Kidney (tissue), 14 donors: Measurements from ENCODE around the gene LRIT3. TPM values are rescaled to one million over a fixed set of nuclear protein-coding genes. Genes with fewer than 3 reads are reported as not detected.

Source experiments
- DNase-seq, 5 donors: peaks; one replicate each; pipeline ENCODE4 v3.0.0-alpha.2; 2013 to 2020
- FAIRE-seq: peaks from 2 replicates; lab custom pipeline; 2012; peaks lifted over from hg19 to GRCh38; lab: Jason Lieb, UNC
- H3K27ac ChIP-seq, 2 donors: one replicate each; pipeline ENCODE4 v1.7.0; 2013; ENCODE audit warnings: low read depth in 2 of 2, low read length in 2 of 2, inconsistent platforms in 1 of 2
- H3K27me3 ChIP-seq: one replicate; pipeline ENCODE4 v1.7.1; 2013; ENCODE audit warnings: low read length, inconsistent platforms; ENCODE audit not compliant: control insufficient read depth, insufficient read depth
- H3K36me3 ChIP-seq, 3 donors: one replicate each; pipeline versions ENCODE4 v1.7.0 to v1.7.1; 2013; ENCODE audit warnings: low read length in 3 of 3, control low read depth in 1 of 3, inconsistent platforms in 1 of 3; ENCODE audit not compliant: insufficient read depth in 3 of 3, control insufficient read depth in 2 of 3
- H3K4me1 ChIP-seq, 3 donors: one replicate each; pipeline versions ENCODE4 v1.7.0 to v1.7.1; 2013; ENCODE audit warnings: low read length in 3 of 3, inconsistent platforms in 1 of 3, low read depth in 1 of 3; ENCODE audit not compliant: control insufficient read depth in 2 of 3, insufficient read depth in 2 of 3
- H3K4me3 ChIP-seq, 3 donors: one replicate each; pipeline versions ENCODE4 v1.7.0 to v1.8.1; 2013; ENCODE audit warnings: low read length in 3 of 3, control low read depth in 1 of 3, inconsistent platforms in 1 of 3
- H3K9ac ChIP-seq, 3 donors: one replicate each; pipeline versions ENCODE4 v1.7.0 to v1.7.1; 2013; ENCODE audit warnings: low read length in 3 of 3, control low read depth in 1 of 3, inconsistent platforms in 1 of 3
- H3K9me3 ChIP-seq, 3 donors: one replicate each; pipeline versions ENCODE4 v1.7.0 to v1.7.1; 2013; ENCODE audit warnings: low read length in 3 of 3, control low read depth in 1 of 3, inconsistent platforms in 1 of 3; ENCODE audit not compliant: control insufficient read depth in 2 of 3, insufficient read depth in 1 of 3
- CTCF ChIP-seq: IDR thresholded peaks from 3 replicates; pipeline ENCODE4 v1.5.1; 2012; ENCODE audit warnings: mild to moderate bottlenecking, moderate library complexity, borderline replicate concordance; ENCODE audit not compliant: insufficient read depth; ENCODE audit errors: extremely low read depth
- intact Hi-C: fragments of 100-400 bp; cut with DNase I; formaldehyde crosslinking; loops from one replicate; pipeline ENCODE4 v1.11.1; 2022
- polyA plus RNA-seq: library from polyadenylated mRNA; stranded (reverse); fragments of 350-450 nt; fragmentation: Illumina TruSeq; extraction: RNeasy Lipid Tissue Mini Kit (QIAGEN cat#74804); gene quantifications from one replicate; pipeline ENCODE4 v1.2.3, GENCODE V29; 2014; ENCODE audit warnings: low read depth, low replicate concordance; ENCODE audit not compliant: insufficient read depth
- total RNA-seq: library from RNA; stranded (reverse); fragmentation: NEBNext Ultra II Directional; extraction: Animal tissue kit (Norgen Biotek cat#: 25700); gene quantifications from one replicate; pipeline ENCODE4 v1.2.1, GENCODE V29; 2021
- donor health status: control.
- donor health status: control.
- donor health status: control.
- donor health status: control.
- donor health status: control.
- donor health status: DM: yes; HTN: yes; CAD: no.
- donor health status: Normal renal cell carcinoma (clear cell type).

The LRIT3 gene
- total and polyA plus RNA-seq, 2 donors from 2014 or later, result 0.25 to 0.62 TPM

GRCh38 chr4:109821185-109821584 is 26.7 kb upstream of the LRIT3 start:
- no peak for TF ChIP-seq CTCF
- Histone ChIP-seq H3K4me1 (peaks cover 0 to 7% (median 2%) of the 10 kb centered on the region in 3 donors), H3K27ac (no peak overlapping the region), H3K4me3 (no peak overlapping the region), H3K36me3 (peaks cover 7 to 9% (median 8%) of the 10 kb centered on the region in 3 donors), H3K9me3 (no peaks in the 10 kb centered on the region), H3K27me3 (no peaks in the 10 kb centered on the region), H3K9ac (no peak overlapping the region)
- intact Hi-C loops, result loop anchor here (10.0 kb wide), 1 partner anchor 396 kb away; no protein-coding TSS in a partner anchor
- DNase-seq (no peak), FAIRE-seq (no peak)

- peak; percentile 91 for FAIRE-seq
- no peaks in the 10 kb centered on the region for H3K9me3 ChIP-seq
- H3K27ac ChIP-seq, result no peak overlapping the region
- intact Hi-C loops, result loop anchor here (10.0 kb wide), 1 partner anchor 402 kb away; no protein-coding TSS in a partner anchor
- no peak overlapping the region for H3K4me3 ChIP-seq
- no peaks in the 10 kb centered on the region for H3K27me3 ChIP-seq
- TF ChIP-seq CTCF, result peak; percentile 32
- peaks cover 3 to 5% (median 4%) of the 10 kb centered on the region in 3 donors for H3K36me3 ChIP-seq
- no peak overlapping the region for H3K9ac ChIP-seq
- H3K4me1 ChIP-seq, result no peaks in the 10 kb centered on the region
- DNase-seq, result peak in 2 of 5 donors; percentile 7 to 31
Measured at GRCh38 chr4:109826719-109827118, 21.2 kb upstream of the LRIT3 start.

GRCh38 chr4:109827672-109828071 is 20.2 kb upstream of the LRIT3 start, which contains the start of gene RRH:
Gene RRH (plus strand): TSS chr4:109827972. CDS start chr4:109828028, 56 bp downstream.
- FAIRE-seq (no peak), DNase-seq (no peak)
- intact Hi-C loops, result loop anchor here (10.0 kb wide), 1 partner anchor 403 kb away; no protein-coding TSS in a partner anchor
- Histone ChIP-seq H3K4me3 (no peak within 1 kb of the TSS), H3K27ac (no peak within 1 kb of the TSS), H3K9me3 (no peaks in the 10 kb centered on the region), H3K4me1 (no peaks in the 10 kb centered on the region), H3K27me3 (no peaks in the 10 kb centered on the region), H3K36me3 (peaks cover 3 to 5% (median 4%) of the 10 kb centered on the region in 3 donors), H3K9ac (no peak within 1 kb of the TSS)
- TF ChIP-seq CTCF, result no peak

GRCh38 chr4:109833756-109834155 is 14.2 kb upstream of the LRIT3 start:
- no peaks in the 10 kb centered on the region for H3K4me1 ChIP-seq
- DNase-seq (no peak), FAIRE-seq (no peak)
- TF ChIP-seq CTCF, result no peak
- H3K9me3 ChIP-seq, result no peaks in the 10 kb centered on the region
- no peak overlapping the region for H3K4me3 ChIP-seq
- no peak overlapping the region for H3K27ac ChIP-seq
- H3K27me3 ChIP-seq, result no peaks in the 10 kb centered on the region
- no peak overlapping the region for H3K9ac ChIP-seq
- no peaks in the 10 kb centered on the region for H3K36me3 ChIP-seq
- intact Hi-C loops, result no loop called here
